COLO829 (cell line): ENCODE measurements around the gene CCDC3.
"Not testable (repeated sequence)": the region's sequence is repeated elsewhere in the genome, so short reads cannot be mapped to it uniquely, and the experiment has no call there.

Source experiments
- DNase-seq: peaks from one replicate; pipeline ENCODE4 v3.0.0; 2012; ENCODE audit warnings: low spot score

The CCDC3 gene

GRCh38 chr10:12887780-12888179 is 113.7 kb downstream of the CCDC3 start:
- no peak for DNase-seq

- no peak for DNase-seq
Observed at GRCh38 chr10:12884851-12885250, 116.7 kb downstream of the CCDC3 start.

- DNase-seq, result no peak
Observed at GRCh38 chr10:12880423-12880822, 121.1 kb downstream of the CCDC3 start.

GRCh38 chr10:12877150-12877549 is 124.4 kb downstream of the CCDC3 start:
- DNase-seq, result no peak

- DNase-seq, result no peak
Observed at GRCh38 chr10:12876266-12876665, 125.2 kb downstream of the CCDC3 start.

- no peak for DNase-seq
Observed at GRCh38 chr10:12875100-12875499, 126.4 kb downstream of the CCDC3 start.

GRCh38 chr10:12874501-12874900 is 127.0 kb downstream of the CCDC3 start:
- no peak for DNase-seq

GRCh38 chr10:12873172-12873571 is 128.3 kb downstream of the CCDC3 start:
- no peak for DNase-seq

- no peak for DNase-seq
Observed at GRCh38 chr10:12872577-12872976, 128.9 kb downstream of the CCDC3 start.

- DNase-seq, result no peak
Observed at GRCh38 chr10:12869427-12869826, 132.1 kb downstream of the CCDC3 start.

- no peak for DNase-seq
Observed at GRCh38 chr10:12868229-12868628, 133.3 kb downstream of the CCDC3 start.

- DNase-seq, result not testable (repeated sequence)
Observed at GRCh38 chr10:12865515-12865914, 136.0 kb downstream of the CCDC3 start.

- DNase-seq, result no peak
Observed at GRCh38 chr10:12862459-12862858, 139.1 kb downstream of the CCDC3 start.

- no peak for DNase-seq
Observed at GRCh38 chr10:12854988-12855387, 146.5 kb downstream of the CCDC3 start.

GRCh38 chr10:12852687-12853086 is 148.8 kb downstream of the CCDC3 start:
- DNase-seq, result no peak

GRCh38 chr10:12849319-12850181 is 152.0 kb downstream of the CCDC3 start:
- no peak for DNase-seq

- no peak for DNase-seq
Observed at GRCh38 chr10:12848439-12849173, 152.9 kb downstream of the CCDC3 start.

- DNase-seq, result no peak
Observed at GRCh38 chr10:12847361-12847975, 154.0 kb downstream of the CCDC3 start.

- DNase-seq, result no peak
Observed at GRCh38 chr10:12846718-12847117, 154.8 kb downstream of the CCDC3 start.
